NCI-H1930 (cell line): ENCODE results near the gene IBTK.
"Not testable (repeated sequence)": the region's sequence is repeated elsewhere in the genome, so short reads cannot be mapped to it uniquely, and the experiment has no call there.

Experiments
- DNase-seq, 2 experiments: peaks; one replicate each; lab custom pipeline; 2025; lab: John Stamatoyannopoulos, UW

Gene IBTK

DNA sequence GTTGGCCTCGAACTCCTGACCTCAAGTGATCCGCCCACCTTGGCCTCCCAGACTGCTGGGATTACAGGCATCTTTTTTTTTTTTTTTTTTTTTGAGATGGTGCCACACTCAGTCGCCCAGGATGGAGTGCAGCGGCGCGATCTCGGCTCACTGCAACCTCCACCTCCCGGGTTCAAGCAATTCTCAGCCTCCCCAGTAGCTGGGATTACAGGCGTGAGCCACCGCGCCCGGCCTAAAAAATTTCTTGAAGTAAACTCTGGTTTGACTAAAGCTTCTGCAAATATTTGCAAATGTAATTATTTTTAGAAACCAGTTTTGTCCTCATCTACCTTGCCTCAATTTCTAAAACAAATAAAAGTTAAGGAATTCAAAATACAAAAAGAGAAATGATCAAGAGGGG lies 1.2 kb downstream of the IBTK start:
- no peak for DNase-seq

DNA sequence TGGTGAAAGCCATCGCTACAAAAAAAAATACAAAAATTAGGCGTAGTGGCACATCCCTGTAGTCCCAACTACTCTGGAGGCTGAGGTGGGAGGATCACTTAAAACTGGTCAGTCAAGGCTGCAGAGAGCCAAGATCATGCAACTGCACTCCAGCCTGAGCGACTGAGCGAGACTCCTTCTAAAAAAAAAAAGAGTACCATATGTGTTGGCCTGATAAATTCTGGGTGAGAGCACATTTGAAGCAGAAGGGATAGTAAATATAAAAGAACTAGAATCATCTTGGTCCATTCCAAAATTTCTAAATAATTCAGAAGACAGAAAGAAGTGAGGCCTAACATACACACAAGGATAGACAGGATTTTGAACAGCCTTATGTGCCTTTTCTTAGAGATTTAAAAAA lies 2.2 kb downstream of the IBTK start:
- no peak for DNase-seq

DNA sequence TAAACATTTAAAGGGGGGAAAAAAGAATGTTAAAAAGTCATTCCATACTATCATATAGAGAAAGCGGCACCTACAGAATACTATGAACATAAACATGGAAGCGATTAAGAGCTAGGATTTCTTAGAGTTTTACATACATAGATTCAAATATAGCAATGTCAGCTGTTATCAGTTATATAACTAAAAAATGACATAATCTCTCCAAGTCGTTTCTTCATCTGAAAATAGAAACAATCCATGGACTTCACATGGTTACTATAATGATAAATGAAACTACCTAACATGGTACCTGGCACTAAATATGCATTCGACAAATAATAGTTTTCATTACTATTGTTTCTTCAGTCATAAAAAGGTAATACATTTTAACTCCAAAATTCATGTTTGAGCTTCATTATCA lies 3.7 kb downstream of the IBTK start:
- no peak for DNase-seq

DNA sequence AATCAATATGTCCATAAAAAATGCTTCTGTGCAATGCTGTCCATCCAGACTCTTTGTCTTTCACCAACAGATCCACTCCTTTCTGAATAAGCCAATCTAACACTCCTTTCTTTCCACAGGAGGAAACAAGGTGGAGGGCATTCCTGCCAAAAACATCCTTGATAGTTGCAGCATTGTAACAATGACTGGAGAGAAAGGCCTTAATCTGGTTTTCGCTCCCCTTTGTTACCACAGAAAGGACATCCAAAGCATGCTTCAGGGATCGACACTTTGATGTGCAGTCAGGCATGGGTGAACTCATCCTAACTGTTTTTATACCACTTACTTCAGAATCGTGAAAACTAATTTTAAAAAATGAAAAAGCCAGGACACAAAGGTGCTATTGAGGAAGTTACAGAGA lies 7.4 kb downstream of the IBTK start:
- DNase-seq: no peak

DNA sequence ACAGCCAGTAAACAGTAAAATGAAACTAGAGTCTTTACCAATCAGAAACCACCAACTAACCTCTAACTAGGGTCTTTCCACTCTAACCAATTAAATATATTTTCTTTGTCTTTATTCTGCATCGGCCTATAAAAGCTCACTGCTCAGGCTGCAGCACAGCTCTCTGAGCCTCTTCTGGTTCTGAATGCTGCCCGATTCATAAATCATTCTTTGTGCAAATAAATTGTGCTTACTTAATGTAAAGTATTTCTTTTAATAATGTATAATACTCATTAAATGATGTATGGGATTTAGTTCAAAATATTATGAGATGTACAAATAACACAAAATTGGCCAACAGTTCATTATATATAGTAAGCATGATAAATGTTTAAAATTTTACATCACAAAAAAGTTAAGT lies 7.9 kb downstream of the IBTK start:
- DNase-seq: no peak

DNA sequence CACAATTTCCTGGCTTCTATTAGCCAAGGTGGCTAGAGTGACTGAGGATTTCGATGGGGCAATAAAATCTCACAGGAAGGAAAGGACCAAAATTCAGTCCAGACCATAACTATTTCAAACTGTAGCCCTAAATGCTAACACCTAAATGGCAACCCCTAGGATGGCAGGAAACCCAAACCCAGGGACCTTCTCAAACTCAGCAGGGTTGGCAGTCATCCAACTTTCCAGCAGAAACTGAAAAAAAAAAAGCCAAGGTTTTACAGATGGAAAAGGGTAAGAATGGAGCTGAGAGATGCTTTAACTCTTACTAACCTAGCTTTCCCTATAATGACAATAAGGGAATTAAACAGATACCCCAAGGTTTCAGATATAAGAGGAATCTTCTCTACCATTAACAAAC lies 10.5 kb downstream of the IBTK start:
- no peak for DNase-seq

DNA sequence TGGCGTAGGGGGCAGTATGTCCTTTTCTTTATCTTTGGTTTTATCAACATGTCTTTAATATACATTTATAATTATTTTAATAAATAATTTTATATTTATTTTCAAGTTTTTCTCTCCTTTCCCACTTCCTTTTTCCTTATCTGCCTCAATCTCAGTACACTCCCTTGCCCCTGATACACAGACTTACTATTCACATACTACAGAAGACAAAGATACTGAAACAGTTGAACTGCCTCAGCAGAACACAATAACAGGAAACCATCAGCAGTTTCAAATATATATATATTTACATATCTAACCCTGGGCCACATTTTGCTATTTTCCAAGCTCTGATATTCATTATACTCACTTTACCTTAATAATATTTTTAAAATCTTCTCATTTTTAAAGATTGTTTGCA lies 19.8 kb downstream of the IBTK start:
- no peak for DNase-seq

DNA sequence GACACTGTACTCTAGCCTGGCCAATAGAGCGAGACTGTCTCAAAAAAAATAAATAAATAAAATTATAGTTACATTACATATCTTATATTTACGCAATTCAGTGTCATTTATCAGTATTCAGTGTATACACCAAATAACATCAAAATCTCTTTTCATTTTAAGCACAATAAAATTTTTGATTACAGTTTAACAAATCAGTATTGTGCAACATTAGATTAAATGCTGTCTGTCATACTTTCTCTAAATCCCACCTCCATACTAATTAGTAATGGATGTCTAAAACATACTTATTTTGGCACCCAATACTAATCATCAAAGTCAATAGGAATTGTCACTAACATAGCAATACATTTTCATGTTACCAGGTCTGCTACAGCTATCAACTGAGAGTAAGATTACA lies 27.4 kb downstream of the IBTK start:
- no peak for DNase-seq

DNA sequence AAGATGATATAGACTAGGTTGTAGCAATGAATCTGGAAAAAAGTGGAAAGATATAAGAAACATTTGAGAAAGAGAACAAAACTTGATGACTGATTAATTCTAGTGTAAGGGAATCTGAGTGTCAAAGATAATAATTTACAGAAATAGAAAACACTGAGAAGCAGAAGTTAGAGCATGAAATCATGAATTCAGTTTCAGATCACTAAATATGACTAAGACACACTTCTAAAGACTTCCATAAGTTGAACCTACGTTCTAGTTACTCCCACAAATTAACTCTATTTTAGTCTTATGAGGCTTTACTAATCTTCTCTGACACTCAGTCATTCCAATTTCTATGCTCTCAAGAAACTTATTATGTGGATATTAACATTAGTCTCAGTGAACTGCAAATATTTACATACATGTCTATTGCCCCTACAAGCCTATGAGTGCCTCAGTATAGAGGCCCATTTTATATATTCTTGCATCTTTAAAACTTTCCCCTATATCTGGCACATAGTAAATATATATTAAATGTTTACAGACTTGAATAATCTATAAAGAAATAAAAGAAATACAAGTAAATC lies 30.4 kb downstream of the IBTK start:
- DNase-seq: no peak

DNA sequence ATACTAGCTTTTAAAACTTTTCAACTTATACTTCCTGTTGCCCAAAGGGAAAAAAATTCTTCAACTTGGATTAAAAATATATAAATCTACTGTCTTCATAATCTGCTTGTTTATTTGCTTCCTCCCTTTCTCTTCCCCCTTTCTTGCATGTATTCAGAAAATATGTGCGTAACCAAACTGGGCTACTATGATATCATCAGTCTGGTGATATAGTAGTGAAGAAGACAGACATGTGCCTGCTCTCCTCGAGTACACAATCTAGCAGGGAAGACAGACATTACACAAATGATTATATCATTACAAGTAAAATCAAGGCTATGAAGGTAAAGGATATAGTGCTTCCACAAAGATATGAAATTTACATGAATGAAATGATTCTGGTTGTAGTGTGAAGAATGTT lies 31.0 kb downstream of the IBTK start:
- no peak for DNase-seq

DNA sequence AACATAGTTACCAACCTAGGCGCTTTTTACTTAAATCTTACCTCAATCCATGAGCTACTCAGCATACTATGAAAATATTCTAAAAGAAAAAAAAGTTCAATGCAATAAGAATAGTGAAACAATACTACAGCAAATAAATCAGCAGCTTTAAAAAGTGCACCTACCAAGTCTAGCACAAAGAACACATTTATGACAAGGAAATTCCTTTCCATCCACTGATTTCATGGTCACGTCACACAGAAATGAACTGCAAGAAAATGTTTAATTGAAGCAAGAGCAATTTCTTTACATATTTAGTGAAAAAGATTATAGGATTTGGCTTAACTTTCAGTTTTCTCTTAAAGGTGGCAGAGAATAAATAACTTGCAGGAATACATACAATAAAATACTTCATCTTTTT lies 36.2 kb downstream of the IBTK start:
- no peak for DNase-seq

DNA sequence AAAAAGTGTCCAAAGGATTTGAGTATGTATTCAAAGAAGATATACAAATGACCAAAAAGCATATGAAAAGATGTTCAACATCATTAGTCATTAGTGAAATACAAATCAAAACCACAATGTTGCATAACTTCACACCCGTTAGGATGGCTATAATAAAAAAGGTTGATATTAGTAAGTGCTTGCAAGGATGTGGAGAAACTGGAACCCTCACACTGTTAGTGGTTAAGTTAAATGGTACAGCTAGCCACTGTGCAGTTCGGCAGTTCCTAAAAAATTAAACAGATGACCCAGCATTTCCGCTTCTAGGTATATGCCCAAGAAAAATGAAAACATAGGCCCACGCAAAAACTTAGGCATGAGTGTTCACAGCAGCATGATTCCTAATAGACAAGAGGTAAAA lies 38.6 kb downstream of the IBTK start:
- no peak for DNase-seq

DNA sequence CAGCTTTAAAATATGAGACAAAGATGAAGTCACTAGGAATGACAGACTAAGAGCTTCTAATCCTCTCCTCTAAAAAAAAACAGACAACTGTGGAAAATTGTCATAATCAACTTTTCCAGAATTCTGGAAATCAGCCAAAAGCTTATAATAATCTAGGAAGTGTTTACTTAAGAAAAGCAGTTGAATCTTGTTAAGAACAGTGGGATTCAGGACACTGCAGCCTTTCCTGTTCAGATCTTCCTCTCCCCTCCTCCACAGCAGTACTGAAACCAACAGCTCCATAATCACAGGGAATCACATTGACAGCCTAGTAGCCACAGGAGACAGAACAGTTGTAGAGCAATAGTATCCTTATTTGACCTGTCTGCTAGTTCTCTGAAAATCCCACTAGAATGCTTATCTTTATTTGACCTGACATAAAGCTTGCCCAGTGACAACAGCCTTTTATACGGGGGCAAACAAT lies 41.6 kb downstream of the IBTK start:
- no peak for DNase-seq

DNA sequence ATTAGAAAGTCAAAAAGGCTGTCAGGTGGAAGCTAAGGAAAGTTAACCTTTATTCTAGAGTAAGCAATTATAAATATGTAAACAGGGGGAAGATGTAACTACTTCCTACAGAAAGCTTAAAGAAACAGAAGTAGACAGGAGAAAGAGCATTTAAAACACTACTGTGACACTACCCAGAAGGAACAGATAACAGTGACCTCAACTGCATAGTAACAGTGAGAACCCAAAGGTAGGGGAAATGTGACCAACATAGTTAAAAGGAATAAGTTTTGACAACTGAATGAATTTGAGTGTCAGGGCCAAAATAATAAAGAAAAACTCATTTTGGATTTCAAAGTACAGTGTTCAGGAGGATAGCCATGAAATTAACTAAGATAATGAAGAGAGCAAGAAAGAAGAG lies 43.5 kb downstream of the IBTK start:
- no peak for DNase-seq

DNA sequence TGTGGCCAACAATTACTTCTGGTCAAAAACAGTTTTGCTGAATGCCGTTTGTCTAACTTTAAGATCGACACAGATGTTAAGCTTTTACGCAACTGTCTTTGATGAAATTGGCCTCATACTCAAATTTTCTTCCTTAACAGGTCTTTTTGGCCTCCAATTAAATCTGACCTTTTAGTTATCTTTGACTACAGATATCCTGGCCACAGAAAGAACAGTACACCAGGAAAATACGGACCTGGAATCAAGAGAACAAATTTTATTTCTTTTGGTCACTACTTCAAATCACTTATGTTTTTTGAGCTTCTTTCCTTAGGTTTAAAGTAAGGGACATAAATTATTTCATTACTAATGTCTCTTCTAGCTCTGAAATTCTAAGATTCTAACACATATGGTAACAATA lies 49.8 kb downstream of the IBTK start:
- no peak for DNase-seq

DNA sequence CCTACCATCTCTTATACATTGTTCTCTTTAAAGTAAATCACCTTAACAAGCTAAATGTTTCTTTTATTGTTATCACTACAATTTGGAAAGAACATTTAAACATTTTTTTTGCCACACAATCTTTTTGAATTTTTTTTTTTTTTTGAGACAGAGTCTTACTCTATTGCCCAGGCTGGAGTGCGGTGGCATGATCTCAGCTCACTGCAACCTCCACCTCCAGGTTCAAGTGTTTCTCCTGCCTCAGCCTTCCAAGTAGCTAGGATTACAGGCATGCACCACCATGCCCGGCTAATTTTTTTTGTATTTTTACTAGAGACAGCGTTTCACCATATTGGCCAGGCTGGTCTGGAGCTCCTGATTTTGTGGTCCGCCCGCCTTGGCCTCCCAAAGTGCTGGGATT lies 50.3 kb downstream of the IBTK start:
- DNase-seq: not testable (repeated sequence)

DNA sequence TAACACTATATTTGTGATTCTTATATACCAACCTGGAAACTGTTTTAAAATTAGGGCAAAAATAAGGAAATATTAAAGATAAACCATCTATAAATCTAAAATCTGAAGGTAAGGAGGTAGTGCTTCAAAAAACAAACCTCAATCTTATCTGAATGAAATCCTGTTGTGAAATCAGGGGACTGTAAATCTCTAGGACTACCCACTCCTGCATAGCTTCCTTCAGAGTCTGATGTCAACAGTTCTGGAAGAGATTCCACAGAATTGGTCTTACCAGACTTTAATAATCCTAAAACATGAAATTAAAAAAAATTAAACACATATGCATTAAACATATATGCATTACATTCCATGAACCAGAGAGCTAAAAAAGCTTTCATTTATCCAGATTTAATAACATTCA lies 51.4 kb downstream of the IBTK start:
- DNase-seq: no peak

DNA sequence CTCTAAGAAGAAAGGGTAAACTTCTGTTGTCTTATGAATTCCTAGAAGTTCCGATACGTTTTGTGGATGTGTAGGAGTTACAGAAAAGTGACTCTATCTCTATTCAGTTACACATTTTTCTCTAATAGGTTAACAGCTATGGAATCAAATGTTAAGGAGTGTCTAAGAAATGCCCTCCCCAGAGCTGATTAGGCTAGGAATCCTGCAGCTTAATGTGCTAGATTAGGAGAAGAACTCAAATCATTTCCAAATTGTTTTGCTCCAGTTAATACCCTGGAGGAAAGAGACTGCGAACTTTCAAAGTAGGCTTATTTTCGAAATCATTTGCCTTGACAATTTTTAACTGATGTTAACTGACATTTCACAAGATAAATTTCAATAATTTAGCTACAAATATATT lies 51.9 kb downstream of the IBTK start:
- no peak for DNase-seq

DNA sequence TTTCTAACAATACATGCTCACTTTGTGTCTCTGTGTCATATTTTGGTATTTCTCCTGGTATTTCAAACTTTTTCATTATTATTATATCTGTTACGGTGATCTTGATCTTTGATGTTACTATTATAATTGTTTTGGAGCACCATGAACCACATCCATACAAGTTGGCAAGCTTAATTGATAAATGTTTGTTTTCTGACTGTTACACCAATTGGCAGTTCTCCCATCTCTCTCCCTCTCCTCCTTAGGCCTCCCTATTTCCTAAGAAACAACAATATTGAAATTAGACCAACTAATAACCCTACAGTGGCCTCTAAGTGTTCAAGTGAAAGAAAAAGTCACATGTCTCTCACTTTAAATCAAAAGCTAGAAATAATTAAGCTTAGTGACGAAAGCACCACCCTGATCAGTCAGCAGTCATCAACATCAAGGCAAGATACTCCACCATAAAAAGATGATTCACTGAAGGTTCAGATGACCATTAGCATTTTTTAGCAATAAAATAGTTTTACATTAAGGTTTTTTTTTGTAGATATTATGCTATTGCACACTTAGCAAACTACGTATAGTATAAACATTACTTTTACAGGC lies 61.5 kb downstream of the IBTK start:
- no peak for DNase-seq

DNA sequence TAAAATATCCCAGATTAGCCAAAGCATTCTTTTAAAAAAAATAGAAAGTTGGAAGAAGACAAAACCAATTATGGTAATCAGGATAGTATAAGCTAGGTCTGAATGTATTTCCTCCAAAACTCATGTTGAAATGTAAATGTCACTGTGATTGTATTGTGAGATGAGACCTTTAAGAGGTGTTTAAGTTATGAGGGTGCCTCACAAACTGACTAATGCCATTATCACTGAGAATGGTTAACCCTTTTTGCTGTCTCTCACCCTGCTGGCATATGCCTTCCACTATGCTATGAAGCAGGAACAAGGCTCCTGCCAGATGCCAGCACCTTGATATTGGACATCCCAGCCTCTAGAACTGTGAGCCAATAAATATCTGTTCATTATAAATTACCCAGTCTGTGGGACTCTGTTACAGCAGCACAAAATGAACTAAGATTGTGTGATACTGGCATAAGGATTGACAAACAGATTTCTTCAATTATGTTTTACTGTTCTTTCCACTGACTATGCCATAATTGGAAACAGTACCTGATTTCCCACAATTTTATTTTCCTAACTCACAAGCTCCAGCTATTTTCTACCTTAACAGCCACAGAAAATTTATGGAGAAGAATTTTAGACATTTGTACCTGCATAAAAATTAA lies 63.8 kb downstream of the IBTK start:
- no peak for DNase-seq

DNA sequence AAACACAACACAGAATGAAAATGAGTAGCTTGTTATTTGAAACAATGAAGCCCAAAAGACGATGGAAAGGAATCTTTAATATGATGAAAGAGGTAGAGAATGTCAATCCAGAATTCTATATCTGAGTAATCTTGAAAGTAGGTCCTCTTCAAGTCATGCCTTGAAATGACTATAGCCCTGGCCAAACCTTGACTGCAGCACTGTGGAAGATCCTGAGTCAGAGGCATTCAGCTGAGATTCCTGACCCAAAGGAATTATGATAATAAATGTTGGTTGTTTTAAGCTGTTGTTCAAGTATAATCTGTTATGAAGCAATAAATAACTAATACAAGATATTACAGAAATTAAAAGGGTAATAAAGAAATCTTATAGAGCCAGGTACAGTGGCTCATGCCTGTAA lies 64.8 kb downstream of the IBTK start:
- DNase-seq: no peak

DNA sequence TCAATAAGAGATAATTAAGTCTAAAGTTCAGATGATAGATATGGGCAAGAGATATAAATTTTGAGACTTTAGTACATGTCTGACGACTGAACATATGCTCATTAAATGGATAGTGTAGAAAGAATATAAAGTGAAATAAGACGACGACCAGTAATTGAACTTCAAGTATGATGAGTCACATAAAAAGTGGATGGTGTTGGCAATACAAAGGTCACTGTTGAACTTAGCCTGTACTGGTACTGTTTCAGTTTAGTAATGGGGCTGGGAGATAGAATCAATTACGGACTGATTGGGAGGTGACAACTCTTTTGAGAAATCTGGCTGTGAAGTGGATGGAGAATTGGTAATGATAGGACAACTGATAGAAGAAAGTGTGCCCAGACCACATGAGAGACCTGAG lies 68.1 kb downstream of the IBTK start:
- no peak for DNase-seq

DNA sequence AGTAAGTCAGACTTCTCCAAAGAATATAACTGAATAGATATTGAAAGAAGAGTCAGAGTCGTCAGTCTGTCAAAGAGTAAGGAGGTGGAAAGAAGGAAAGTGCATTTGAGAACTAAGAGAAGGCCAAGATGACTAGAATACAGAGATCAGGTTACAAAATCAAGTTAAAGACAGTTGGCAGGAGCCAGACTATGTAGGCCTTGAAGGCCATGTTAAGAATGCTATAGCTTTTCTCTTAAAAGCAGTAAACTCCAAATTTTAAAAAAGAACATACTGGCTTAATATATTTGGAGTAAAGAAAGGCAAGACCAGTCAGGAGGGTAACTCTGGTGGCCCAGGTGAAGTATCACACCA lies 68.8 kb downstream of the IBTK start:
- no peak for DNase-seq

DNA sequence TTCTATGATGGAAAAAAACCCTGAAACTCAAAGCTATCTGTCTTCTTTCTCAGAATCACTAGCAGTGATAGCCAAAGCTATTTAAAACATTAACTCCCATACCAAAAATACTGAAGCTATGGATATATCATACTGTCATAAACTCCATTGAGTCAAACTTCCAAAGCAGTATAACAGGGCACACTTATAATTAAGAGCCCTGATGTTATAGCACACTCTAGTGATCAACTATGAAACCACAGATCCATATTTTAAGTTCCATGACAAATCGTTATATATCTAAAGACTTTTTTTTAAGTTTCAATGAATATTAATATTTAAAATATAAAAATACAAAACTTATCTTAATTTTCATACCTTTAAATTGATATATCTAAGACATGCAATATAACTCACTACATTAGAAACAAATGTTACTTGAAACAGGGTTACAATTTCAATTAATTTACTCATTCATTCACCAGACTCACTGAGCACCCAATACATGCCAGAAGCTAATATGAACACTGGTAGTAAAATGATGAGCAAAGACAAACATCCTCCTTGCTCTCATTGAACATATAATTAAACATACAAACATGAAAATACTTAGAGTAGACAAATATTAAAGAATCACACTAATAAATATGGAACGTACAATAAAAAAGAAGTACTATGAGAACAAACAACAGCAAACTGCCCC lies 69.3 kb downstream of the IBTK start:
- DNase-seq: no peak
